DND-41 (cell line): Measurements from ENCODE around the gene RPS13.
"Not testable (repeated sequence)": the region's sequence is repeated elsewhere in the genome, so short reads cannot be mapped to it uniquely, and the experiment has no call there.

Experiments used
- EZH2 ChIP-seq: IDR thresholded peaks from 3 replicates; pipeline ENCODE4 v1.6.1; 2012; ENCODE audit warnings: borderline replicate concordance, low read depth, mild to moderate bottlenecking, moderate library complexity, low read length, inconsistent platforms; ENCODE audit not compliant: severe bottlenecking
- TF ChIP-seq, protein P1 (sequence below): IDR thresholded peaks from 2 replicates; pipeline ENCODE4 v1.5.1; 2012; ENCODE audit warnings: borderline replicate concordance, low read length, moderate library complexity, mild to moderate bottlenecking; ENCODE audit not compliant: poor library complexity, severe bottlenecking; ENCODE audit errors: extremely low read depth

DNA sequence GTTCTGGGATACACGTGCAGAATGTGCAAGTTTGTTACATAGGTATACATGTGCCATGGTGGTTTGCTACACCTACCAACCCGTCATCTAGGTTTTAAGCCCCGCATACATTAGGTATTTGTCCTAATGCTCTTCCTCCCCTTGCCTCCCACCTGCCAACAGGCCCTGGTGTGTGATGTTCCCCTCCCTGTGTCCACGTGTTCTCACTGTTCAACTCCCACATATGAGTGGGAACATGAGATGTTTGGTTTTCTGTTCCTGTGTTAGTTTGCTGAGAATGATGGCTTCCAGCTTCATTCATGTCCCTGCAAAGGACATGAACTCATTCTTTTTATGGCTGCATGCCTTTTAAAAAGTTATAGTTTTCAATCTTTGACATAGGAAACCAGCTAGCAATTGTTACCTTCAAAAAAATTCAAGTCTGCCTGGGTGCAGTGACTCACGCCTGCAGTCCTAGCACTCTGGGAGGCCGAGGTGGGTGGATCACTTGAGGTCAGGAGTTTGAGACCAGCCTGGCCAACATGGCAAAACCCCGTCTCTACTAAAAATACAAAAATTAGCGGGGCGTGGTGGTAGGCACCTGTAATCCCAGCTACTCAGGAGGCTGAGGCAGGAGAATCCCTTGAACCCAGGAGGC lies 28.1 kb upstream of the RPS13 start:
- TF ChIP-seq, protein P1, sequence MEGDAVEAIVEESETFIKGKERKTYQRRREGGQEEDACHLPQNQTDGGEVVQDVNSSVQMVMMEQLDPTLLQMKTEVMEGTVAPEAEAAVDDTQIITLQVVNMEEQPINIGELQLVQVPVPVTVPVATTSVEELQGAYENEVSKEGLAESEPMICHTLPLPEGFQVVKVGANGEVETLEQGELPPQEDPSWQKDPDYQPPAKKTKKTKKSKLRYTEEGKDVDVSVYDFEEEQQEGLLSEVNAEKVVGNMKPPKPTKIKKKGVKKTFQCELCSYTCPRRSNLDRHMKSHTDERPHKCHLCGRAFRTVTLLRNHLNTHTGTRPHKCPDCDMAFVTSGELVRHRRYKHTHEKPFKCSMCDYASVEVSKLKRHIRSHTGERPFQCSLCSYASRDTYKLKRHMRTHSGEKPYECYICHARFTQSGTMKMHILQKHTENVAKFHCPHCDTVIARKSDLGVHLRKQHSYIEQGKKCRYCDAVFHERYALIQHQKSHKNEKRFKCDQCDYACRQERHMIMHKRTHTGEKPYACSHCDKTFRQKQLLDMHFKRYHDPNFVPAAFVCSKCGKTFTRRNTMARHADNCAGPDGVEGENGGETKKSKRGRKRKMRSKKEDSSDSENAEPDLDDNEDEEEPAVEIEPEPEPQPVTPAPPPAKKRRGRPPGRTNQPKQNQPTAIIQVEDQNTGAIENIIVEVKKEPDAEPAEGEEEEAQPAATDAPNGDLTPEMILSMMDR, result not testable (repeated sequence)
- TF ChIP-seq EZH2, result not testable (repeated sequence)
